Neural cell (in vitro differentiated cells): ENCODE results near the gene PPP1R10. TPM values are rescaled to one million over a fixed set of nuclear protein-coding genes. Genes with fewer than 3 reads are reported as not detected.

Experiments used
- H2AFZ ChIP-seq: fragments of 200-600, 300-800 bp; sonication (generic), shearing (Covaris generic); 2 replicates; pipeline ENCODE4 v1.6.0; 2014; ENCODE audit warnings: low read depth, mild to moderate bottlenecking, antibody characterized with exemption, low read length, moderate library complexity
- H3F3A ChIP-seq: fragments of 200-600 bp; shearing (Covaris generic); 2 replicates; pipeline ENCODE4 v1.6.1; 2016; ENCODE audit warnings: mild to moderate bottlenecking, moderate library complexity, mixed read lengths, antibody characterized with exemption, low read length; ENCODE audit not compliant: insufficient read depth, poor library complexity, severe bottlenecking
- H3K27ac ChIP-seq: fragments of 200-600, 300-800 bp; sonication (generic), shearing (Covaris generic); 2 replicates; pipeline ENCODE4 v1.5.1; 2014; ENCODE audit warnings: mild to moderate bottlenecking, low read length, moderate library complexity
- H3K27me3 ChIP-seq: fragments of 300-800, 200-600 bp; sonication (generic), shearing (Covaris generic); 2 replicates; pipeline ENCODE4 v1.6.0; 2014; ENCODE audit warnings: mild to moderate bottlenecking, low read depth, low read length, moderate library complexity; ENCODE audit not compliant: insufficient read depth
- H3K36me3 ChIP-seq: fragments of 300-800, 200-600 bp; sonication (generic), shearing (Covaris generic); 2 replicates; pipeline ENCODE4 v1.5.1; 2014; ENCODE audit warnings: mild to moderate bottlenecking, antibody characterized with exemption, low read length, moderate library complexity; ENCODE audit not compliant: insufficient read depth
- H3K4me2 ChIP-seq: fragments of 300-800, 200-600 bp; sonication (generic), shearing (Covaris generic); 2 replicates; pipeline ENCODE4 v1.6.0; 2014; ENCODE audit warnings: mild to moderate bottlenecking, low read length
- H3K4me3 ChIP-seq: fragments of 300-800, 200-600 bp; sonication (generic), shearing (Covaris generic); 2 replicates; pipeline ENCODE4 v1.5.1; 2014; ENCODE audit warnings: mild to moderate bottlenecking, low read length, moderate library complexity
- H3K79me2 ChIP-seq: fragments of 200-600 bp; shearing (Covaris generic); replicated peaks from 2 replicates; pipeline ENCODE4 v1.6.0; 2014; ENCODE audit warnings: mild to moderate bottlenecking, low read length, moderate library complexity; ENCODE audit not compliant: insufficient read depth
- H3K9ac ChIP-seq: fragments of 300-800, 200-600 bp; sonication (generic), shearing (Covaris generic); 2 replicates; pipeline ENCODE4 v1.6.1; 2016; ENCODE audit warnings: mild to moderate bottlenecking, low read length, mixed read lengths
- H3K9me2 ChIP-seq: fragments of 200-600 bp; shearing (Covaris generic); 2 replicates; pipeline ENCODE4 v1.6.1; 2016; ENCODE audit warnings: mild to moderate bottlenecking, low read length, mixed read lengths; ENCODE audit not compliant: insufficient read depth
- H3K9me3 ChIP-seq: fragments of 200-600, 300-800 bp; sonication (generic), shearing (Covaris generic); 2 replicates; pipeline ENCODE4 v1.6.1; 2016; ENCODE audit warnings: mild to moderate bottlenecking, mixed run types, low read length, moderate library complexity, mixed read lengths
- H4K20me1 ChIP-seq: fragments of 200-600 bp; shearing (Covaris generic); 2 replicates; pipeline ENCODE4 v1.6.1; 2016; ENCODE audit warnings: mild to moderate bottlenecking, mixed run types; ENCODE audit not compliant: insufficient read depth
- CTCF ChIP-seq: fragments of 450-650 bp; IDR thresholded peaks from 2 replicates; pipeline ENCODE4 v1.5.1; 2014; ENCODE audit warnings: antibody characterized with exemption, mild to moderate bottlenecking, moderate library complexity; ENCODE audit not compliant: poor library complexity, severe bottlenecking
- EP300 ChIP-seq: fragments of 450-650 bp; conservative IDR thresholded peaks from 2 replicates; pipeline ENCODE4 v1.6.1; 2014; ENCODE audit warnings: antibody characterized with exemption, mild to moderate bottlenecking, moderate library complexity; ENCODE audit not compliant: poor library complexity, severe bottlenecking
- EZH2 ChIP-seq: fragments of 200-600, 300-800 bp; shearing (Covaris generic), sonication (generic); IDR thresholded peaks from 2 replicates; pipeline ENCODE4 v1.6.1; 2014; ENCODE audit warnings: antibody characterized with exemption, low read length, borderline replicate concordance, mild to moderate bottlenecking; ENCODE audit not compliant: insufficient read depth, poor library complexity, severe bottlenecking
- MXI1 ChIP-seq: fragments of 450-650 bp; conservative IDR thresholded peaks from 2 replicates; pipeline ENCODE4 v1.6.1; 2014; ENCODE audit warnings: antibody characterized with exemption, mild to moderate bottlenecking; ENCODE audit not compliant: poor library complexity, severe bottlenecking
- POLR2AphosphoS5 ChIP-seq: IDR thresholded peaks from 2 replicates; pipeline ENCODE4 v1.6.1; 2012
- RAD21 ChIP-seq: fragments of 450-650 bp; conservative IDR thresholded peaks from 2 replicates; pipeline ENCODE4 v1.6.1; 2014; ENCODE audit warnings: antibody characterized with exemption, mild to moderate bottlenecking, moderate library complexity
- SMC3 ChIP-seq: fragments of 450-650 bp; conservative IDR thresholded peaks from 2 replicates; pipeline ENCODE4 v1.6.1; 2014; ENCODE audit warnings: antibody characterized with exemption, mild to moderate bottlenecking, moderate library complexity; ENCODE audit not compliant: poor library complexity
- TAF1 ChIP-seq: IDR thresholded peaks from 2 replicates; pipeline ENCODE4 v1.6.1; 2012; ENCODE audit warnings: low read depth
- polyA plus RNA-seq: library from polyadenylated mRNA; depleted of rRNA; stranded (reverse); fragments of >200 nt; gene quantifications from 2 replicates; pipeline ENCODE4 v1.2.3, GENCODE V29; 2014
- TF ChIP-seq, protein P1 (sequence below): IDR thresholded peaks from 2 replicates; pipeline ENCODE4 v1.6.1; 2012; ENCODE audit warnings: borderline replicate concordance

PPP1R10 gene
- polyA plus RNA-seq, 1 donor from 2014 or later, result 13.7 TPM

DNA sequence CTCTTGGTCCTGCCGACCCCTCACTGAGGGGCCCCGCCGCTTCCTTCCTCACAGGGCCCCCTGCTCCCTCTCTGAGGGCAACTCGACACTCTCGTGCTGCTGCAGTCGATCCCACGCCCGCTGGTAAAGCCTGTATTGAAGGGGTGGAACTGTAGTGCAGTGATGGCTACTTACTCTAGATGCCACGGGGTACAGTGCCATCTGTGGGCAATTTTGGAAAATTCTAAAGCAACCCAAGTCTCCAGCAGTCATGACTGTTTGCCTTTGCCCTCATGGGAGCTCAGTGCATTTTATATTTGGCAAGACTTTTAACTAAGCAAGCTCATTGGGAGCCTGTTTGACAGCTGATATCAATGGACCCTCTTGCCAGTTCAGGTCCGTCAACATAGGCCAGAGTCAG, 23.4 kb upstream of the PPP1R10 start:
- Histone ChIP-seq H3K79me2 (peaks cover 6% of the 10 kb centered on the region), H3K36me3 (peaks cover 8% of the 10 kb centered on the region), H4K20me1 (no peaks in the 10 kb centered on the region), H3K9me3 (no peaks in the 10 kb centered on the region), H3K9me2 (no peaks in the 10 kb centered on the region), H3K4me2 (no peak overlapping the region), H3K4me3 (no peak overlapping the region), H3K27me3 (no peaks in the 10 kb centered on the region), H2AFZ (no peak overlapping the region), H3F3A (no peaks in the 10 kb centered on the region), H3K27ac (no peak overlapping the region), H3K9ac (no peak overlapping the region)
- no peak for TF ChIP-seq EZH2
- TF ChIP-seq, protein P1, sequence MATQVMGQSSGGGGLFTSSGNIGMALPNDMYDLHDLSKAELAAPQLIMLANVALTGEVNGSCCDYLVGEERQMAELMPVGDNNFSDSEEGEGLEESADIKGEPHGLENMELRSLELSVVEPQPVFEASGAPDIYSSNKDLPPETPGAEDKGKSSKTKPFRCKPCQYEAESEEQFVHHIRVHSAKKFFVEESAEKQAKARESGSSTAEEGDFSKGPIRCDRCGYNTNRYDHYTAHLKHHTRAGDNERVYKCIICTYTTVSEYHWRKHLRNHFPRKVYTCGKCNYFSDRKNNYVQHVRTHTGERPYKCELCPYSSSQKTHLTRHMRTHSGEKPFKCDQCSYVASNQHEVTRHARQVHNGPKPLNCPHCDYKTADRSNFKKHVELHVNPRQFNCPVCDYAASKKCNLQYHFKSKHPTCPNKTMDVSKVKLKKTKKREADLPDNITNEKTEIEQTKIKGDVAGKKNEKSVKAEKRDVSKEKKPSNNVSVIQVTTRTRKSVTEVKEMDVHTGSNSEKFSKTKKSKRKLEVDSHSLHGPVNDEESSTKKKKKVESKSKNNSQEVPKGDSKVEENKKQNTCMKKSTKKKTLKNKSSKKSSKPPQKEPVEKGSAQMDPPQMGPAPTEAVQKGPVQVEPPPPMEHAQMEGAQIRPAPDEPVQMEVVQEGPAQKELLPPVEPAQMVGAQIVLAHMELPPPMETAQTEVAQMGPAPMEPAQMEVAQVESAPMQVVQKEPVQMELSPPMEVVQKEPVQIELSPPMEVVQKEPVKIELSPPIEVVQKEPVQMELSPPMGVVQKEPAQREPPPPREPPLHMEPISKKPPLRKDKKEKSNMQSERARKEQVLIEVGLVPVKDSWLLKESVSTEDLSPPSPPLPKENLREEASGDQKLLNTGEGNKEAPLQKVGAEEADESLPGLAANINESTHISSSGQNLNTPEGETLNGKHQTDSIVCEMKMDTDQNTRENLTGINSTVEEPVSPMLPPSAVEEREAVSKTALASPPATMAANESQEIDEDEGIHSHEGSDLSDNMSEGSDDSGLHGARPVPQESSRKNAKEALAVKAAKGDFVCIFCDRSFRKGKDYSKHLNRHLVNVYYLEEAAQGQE, result no peak
- no peak for TF ChIP-seq MXI1
- TF ChIP-seq POLR2AphosphoS5, result no peak
- TF ChIP-seq EP300, result no peak
- no peak for TF ChIP-seq TAF1
- no peak for TF ChIP-seq CTCF
- TF ChIP-seq RAD21, result no peak
- TF ChIP-seq SMC3, result no peak

- no peak overlapping the region for H3K4me2 ChIP-seq
- TF ChIP-seq POLR2AphosphoS5 (no peak), MXI1 (no peak), SMC3 (no peak), CTCF (no peak), EP300 (no peak), TAF1 (no peak), EZH2 (no peak), RAD21 (no peak)
- TF ChIP-seq, protein P1, result no peak
- H4K20me1 ChIP-seq, result no peaks in the 10 kb centered on the region
- no peaks in the 10 kb centered on the region for H3F3A ChIP-seq
- H3K27ac ChIP-seq, result no peak overlapping the region
- no peak overlapping the region for H2AFZ ChIP-seq
- no peaks in the 10 kb centered on the region for H3K79me2 ChIP-seq
- no peaks in the 10 kb centered on the region for H3K9me3 ChIP-seq
- peaks cover 8% of the 10 kb centered on the region for H3K36me3 ChIP-seq
- no peaks in the 10 kb centered on the region for H3K27me3 ChIP-seq
- no peak overlapping the region for H3K4me3 ChIP-seq
- no peaks in the 10 kb centered on the region for H3K9me2 ChIP-seq
- no peak overlapping the region for H3K9ac ChIP-seq
Observed at GRCh38 chr6:30635834-30636233, 18.8 kb upstream of the PPP1R10 start.
